ENCODE measurements around the gene CMKLR1. TPM values are rescaled to one million over a fixed set of nuclear protein-coding genes. Genes with fewer than 3 reads are reported as not detected.

CMKLR1 gene
- total and polyA plus RNA-seq, 10 of the 15 experiments (the other 5 are each of a cell fraction or from before 2014, with no cell fraction given) = 13.8 to 52.3 (median 26.2) TPM

GRCh38 chr12:108320507-108321293 lies 18.4 kb downstream of the CMKLR1 start (continued):
- TF ChIP-seq CHD2 (IDR thresholded peaks at IDR 0.05; ENCODE audit: borderline replicate concordance, low read depth, low read length) = no peak
- no peak for TF ChIP-seq YBX1 (IDR thresholded peaks at IDR 0.05)
- TF ChIP-seq POLR2A (IDR thresholded peaks at IDR 0.05; ENCODE audit: low read depth, low read length) = 0 out of 2 replicates have a peak, but pooled peaks have one; percentile 26
- TF ChIP-seq, protein P1, sequence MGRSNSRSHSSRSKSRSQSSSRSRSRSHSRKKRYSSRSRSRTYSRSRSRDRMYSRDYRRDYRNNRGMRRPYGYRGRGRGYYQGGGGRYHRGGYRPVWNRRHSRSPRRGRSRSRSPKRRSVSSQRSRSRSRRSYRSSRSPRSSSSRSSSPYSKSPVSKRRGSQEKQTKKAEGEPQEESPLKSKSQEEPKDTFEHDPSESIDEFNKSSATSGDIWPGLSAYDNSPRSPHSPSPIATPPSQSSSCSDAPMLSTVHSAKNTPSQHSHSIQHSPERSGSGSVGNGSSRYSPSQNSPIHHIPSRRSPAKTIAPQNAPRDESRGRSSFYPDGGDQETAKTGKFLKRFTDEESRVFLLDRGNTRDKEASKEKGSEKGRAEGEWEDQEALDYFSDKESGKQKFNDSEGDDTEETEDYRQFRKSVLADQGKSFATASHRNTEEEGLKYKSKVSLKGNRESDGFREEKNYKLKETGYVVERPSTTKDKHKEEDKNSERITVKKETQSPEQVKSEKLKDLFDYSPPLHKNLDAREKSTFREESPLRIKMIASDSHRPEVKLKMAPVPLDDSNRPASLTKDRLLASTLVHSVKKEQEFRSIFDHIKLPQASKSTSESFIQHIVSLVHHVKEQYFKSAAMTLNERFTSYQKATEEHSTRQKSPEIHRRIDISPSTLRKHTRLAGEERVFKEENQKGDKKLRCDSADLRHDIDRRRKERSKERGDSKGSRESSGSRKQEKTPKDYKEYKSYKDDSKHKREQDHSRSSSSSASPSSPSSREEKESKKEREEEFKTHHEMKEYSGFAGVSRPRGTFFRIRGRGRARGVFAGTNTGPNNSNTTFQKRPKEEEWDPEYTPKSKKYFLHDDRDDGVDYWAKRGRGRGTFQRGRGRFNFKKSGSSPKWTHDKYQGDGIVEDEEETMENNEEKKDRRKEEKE (IDR thresholded peaks at IDR 0.05) = no peak
- TF ChIP-seq HDGF (IDR thresholded peaks at IDR 0.05) = peak; percentile 82
- no peak for TF ChIP-seq KAT2A (conservative IDR thresholded peaks at IDR 0.05; ENCODE audit: control insufficient read depth, low read depth, low read length)
- TF ChIP-seq, protein P2, sequence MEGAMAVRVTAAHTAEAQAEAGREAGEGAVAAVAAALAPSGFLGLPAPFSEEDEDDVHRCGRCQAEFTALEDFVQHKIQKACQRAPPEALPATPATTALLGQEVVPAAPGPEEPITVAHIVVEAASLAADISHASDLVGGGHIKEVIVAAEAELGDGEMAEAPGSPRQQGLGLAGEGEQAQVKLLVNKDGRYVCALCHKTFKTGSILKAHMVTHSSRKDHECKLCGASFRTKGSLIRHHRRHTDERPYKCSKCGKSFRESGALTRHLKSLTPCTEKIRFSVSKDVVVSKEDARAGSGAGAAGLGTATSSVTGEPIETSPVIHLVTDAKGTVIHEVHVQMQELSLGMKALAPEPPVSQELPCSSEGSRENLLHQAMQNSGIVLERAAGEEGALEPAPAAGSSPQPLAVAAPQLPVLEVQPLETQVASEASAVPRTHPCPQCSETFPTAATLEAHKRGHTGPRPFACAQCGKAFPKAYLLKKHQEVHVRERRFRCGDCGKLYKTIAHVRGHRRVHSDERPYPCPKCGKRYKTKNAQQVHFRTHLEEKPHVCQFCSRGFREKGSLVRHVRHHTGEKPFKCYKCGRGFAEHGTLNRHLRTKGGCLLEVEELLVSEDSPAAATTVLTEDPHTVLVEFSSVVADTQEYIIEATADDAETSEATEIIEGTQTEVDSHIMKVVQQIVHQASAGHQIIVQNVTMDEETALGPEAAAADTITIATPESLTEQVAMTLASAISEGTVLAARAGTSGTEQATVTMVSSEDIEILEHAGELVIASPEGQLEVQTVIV (IDR thresholded peaks at IDR 0.05; ENCODE audit: borderline replicate concordance, partially characterized antibody) = no peak
- TF ChIP-seq BACH1 (IDR thresholded peaks at IDR 0.05; ENCODE audit: borderline replicate concordance) = no peak
- TF ChIP-seq YY1 (IDR thresholded peaks at IDR 0.05; ENCODE audit: low read depth, low read length) = peak; percentile 37; the same call in 1 of the 2 replicates
- no peak for TF ChIP-seq STAT1 (conservative IDR thresholded peaks at IDR 0.05)
- TF ChIP-seq ESRRA (IDR thresholded peaks at IDR 0.05; ENCODE audit: low read length) = no peak
- no peak for TF ChIP-seq PRDM15 (CRISPR knock-in tag; IDR thresholded peaks at IDR 0.05)
- TF ChIP-seq, protein P3, sequence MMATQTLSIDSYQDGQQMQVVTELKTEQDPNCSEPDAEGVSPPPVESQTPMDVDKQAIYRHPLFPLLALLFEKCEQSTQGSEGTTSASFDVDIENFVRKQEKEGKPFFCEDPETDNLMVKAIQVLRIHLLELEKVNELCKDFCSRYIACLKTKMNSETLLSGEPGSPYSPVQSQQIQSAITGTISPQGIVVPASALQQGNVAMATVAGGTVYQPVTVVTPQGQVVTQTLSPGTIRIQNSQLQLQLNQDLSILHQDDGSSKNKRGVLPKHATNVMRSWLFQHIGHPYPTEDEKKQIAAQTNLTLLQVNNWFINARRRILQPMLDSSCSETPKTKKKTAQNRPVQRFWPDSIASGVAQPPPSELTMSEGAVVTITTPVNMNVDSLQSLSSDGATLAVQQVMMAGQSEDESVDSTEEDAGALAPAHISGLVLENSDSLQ (IDR thresholded peaks at IDR 0.05) = no peak
- no peak for TF ChIP-seq MYB (IDR thresholded peaks at IDR 0.05; ENCODE audit: borderline replicate concordance, low read depth, low read length)
- TF ChIP-seq EGR1 (IDR thresholded peaks at IDR 0.05; ENCODE audit: borderline replicate concordance in 1 of 2, low read depth in 2 of 2, low read length in 2 of 2) = no peak
- no peak for TF ChIP-seq RB1 (IDR thresholded peaks at IDR 0.05; ENCODE audit: borderline replicate concordance)
- no peak for TF ChIP-seq MTA3 (IDR thresholded peaks at IDR 0.05; ENCODE audit: borderline replicate concordance, low read length)
- peak; percentile 71 for TF ChIP-seq SPI1 (IDR thresholded peaks at IDR 0.05; ENCODE audit: borderline replicate concordance, insufficient read depth, low read depth, low read length)
- no peak for TF ChIP-seq RFX5 (IDR thresholded peaks at IDR 0.05; ENCODE audit: low read depth, low read length)
- TF ChIP-seq ATF7 (IDR thresholded peaks at IDR 0.05; ENCODE audit: low read depth) = no peak
- TF ChIP-seq NRF1 (conservative IDR thresholded peaks at IDR 0.05; ENCODE audit: low read depth, low read length) = no peak
